NCI-H1930 (cell line): ENCODE measurements around the gene CAMK2N2.

ENCODE experiments used
- DNase-seq, 2 experiments: peaks; one replicate each; lab custom pipeline; 2025; lab: John Stamatoyannopoulos, UW

Gene CAMK2N2

DNA sequence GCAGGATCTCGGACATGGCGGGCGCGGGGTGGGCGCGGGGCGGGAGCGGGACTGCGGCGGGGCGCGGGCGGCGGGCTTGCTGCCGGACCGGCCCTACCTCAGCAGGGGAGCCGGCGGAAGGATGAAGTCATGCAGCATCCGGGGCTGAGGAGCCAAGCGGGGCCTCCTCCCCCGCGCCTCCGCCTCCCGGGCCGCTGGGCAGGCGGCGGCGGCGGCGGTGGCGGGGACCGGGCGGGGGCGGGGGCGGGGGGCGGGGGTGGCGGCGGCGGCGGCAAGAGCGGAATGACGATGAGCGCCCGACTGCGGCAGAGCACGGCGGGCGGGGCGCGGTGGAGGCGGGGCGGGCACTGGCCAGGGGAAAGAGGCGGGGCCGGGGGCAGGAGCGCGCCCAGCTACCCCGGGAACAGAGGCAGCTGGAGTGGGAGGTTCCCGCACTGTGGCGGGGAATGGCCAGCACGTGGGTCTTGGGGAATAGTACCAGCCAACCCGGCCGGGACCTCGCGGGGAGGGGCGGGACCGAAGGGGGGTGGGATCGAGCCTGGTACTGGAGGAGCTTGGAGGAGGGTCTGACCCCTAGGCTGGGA lies at the start of gene CAMK2N2:
TSS of gene CAMK2N2 (minus strand) at position 284 of the 584 bp plus-strand sequence. CDS start at position 16, 268 bp downstream.
- DNase-seq: peak; percentile 82 to 84

DNA sequence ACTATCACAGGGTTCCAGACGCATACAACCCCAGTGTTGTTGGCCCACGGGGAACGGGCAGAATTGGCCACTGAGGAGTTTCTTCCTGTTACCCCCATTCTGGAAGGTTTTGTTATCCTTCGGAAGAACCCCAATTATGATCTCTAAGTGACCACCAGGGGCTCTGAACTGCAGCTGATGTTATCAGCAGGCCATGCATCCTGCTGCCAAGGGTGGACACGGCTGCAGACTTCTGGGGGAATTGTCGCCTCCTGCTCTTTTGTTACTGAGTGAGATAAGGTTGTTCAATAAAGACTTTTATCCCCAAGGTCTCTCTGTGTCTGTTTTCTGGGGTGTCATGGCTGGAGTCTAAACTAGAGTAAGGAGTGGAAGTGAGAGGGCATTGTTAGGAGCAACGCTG lies 47.4 kb upstream of the CAMK2N2 start:
- no peak for DNase-seq

DNA sequence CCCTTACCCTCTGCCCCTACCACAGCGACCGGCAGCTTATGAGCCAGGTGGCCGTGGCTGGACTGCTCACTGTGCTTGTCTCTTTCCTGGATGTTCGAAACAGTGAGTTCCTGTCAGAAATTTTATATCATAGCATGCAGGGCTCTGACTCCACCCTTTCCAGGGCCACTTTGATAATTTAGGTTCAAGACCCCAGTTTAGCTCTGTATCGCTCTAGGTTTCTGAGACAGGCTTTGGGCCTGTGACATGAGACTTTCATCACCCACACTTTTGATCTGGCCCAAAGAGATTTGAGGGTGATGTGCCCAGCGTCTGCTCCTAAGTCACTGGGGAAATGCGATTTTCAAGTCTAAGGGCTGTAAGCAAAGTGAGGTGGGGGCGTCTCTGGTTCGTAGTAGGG lies 46.6 kb upstream of the CAMK2N2 start:
- no peak for DNase-seq

DNA sequence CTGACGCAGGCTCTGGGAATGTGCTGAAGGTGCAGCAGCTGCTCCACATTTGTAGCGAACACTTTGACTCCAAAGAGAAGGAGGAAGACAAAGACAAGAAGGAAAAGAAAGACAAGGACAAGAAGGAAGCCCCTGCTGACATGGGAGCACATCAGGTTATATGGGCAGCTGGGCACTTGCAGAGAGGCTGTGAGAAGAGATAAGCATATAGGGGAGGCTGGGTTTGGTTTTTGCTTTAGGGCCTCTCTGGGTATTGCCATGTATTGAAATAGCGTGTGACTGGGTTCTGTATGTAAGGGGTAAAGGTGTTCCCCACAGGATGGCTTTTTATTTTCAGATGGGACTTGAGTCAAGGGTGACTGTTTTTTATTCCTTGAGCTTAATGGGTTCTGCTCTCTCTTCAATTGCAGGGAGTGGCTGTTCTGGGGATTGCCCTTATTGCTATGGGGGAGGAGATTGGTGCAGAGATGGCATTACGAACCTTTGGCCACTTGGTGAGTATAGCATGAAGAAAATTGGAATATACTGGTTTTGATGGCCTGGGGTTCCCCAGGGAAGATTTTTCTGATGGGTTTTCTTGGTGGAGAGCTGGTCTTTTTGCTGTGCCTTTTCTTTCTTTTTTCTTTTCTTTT lies 45.1 kb upstream of the CAMK2N2 start:
- no peak for DNase-seq

DNA sequence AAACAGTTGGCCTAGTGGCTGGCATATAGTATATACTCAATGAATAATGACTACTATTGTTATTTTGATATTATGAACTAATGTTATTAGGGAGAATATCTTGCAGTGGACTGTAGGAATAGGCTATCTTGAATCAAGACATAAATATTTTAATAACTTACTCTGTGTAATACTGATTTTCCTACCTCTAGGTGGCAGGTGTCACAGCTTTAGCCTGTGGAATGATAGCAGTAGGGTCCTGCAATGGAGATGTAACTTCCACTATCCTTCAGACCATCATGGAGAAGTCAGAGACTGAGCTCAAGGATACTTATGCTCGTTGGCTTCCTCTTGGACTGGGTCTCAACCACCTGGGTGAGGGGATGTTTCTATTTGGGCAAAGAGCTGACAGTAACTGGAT lies 44.2 kb upstream of the CAMK2N2 start:
- no peak for DNase-seq

DNA sequence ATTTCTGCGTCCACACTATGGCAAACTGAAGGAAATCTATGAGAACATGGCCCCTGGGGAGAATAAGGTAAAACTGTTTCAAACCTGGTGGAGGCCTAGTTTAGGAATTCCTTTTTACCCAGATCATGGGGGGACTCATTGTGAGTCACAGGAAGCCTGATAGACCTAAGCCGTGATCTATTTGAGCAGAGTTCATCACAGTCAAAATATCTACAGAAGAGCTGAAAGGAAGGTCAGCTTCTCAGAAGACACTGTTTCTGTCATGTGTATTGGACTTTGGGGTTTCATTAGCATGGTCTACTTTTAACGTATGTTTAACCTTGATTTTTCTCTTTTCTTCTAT lies 39.0 kb upstream of the CAMK2N2 start:
- DNase-seq: no peak

DNA sequence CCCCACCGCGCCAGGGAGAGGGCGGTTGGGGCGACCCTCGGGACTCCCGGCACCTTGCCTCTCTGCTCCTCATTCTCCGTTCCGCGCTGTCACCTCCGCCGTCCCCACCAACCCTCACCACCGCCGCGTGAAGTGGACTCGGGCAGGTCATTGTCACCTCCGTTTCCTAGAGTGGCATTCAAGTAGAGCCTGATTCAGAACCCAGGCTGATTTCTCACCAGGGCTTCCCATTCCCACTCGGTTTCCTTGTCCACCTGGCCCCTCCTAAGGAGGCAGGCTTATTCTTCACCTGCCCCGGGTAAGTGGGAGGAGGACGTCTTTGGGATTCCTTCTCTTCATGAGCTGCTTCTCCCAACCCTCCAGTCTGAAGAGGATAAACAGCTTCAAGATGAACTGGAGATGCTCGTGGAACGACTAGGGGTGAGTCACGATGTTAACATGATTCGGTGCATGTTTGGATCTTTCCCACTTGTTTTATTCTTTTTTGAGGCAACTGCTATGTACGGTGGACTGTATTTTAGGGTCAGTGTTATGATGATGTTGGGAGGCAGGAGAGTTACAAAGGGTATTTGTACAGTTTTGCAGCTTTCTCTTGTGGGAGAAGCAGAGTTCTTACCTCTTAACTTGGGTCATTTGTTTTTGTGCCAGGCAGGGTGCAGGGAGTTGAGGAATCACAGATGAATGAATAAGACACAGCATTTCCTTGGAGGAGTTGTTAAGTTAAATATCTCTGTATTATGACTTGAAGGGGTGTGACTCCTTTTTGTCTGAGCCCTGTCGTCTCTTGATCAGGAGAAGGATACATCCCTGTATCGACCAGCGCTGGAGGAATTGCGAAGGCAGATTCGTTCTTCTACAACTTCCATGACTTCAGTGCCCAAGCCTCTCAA lies 38.4 kb upstream of the CAMK2N2 start:
- no peak for DNase-seq

DNA sequence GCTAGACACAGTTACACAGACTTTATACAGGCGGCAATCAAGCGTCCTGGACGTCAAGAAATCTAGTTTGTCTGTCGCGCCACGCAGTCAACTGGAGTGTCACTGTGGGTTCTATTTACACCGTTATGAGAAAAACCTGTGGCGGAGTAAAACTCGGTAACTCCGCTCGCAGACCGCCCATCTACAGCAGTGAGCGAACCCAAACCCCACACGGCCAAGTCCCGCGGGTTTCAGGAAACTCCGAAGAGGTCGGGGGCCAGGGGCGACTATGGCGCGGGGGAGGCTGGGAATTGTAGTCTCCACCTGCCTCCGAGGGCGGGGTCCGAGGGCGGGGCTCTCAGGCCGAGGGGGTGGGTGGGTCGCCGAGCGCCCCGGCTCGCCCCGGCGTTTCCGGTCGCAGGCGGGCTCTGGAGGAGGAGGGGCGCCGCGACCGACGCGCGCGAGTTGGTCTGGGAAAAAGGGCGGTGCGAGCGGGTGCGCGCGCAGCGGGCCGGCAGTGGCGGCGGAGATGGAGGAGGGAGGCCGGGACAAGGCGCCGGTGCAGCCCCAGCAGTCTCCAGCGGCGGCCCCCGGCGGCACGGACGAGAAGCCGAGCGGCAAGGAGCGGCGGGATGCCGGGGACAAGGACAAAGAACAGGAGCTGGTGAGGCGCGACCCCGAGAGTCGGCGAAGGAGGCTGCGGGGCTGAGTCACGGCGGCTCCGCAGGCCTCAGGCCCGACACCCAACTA lies 37.6 kb upstream of the CAMK2N2 start, which contains the start of gene PSMD2:
TSS of gene PSMD2 (plus strand) at position 483 of the 729 bp plus-strand sequence. CDS start at position 509, 26 bp downstream.
- DNase-seq: peak; percentile 95 to 96

DNA sequence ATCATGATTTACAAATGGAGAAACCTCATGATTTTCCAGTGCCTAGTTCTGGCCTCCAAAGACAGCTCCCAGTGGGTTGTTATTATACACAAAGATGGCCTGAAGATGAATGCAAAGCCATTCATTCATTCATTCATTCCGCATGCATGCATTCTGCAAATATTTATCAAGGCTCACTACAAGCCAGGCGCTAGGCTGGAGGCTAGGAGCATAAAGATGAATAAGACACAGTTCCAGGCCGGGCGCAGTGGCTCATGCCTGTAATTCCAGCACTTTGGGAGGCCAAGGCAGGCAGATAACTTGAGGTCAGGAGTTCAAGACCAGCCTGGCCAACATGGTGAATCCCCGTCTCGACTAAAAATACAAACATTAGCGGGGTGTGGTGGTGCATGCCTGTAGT lies 35.3 kb upstream of the CAMK2N2 start:
- no peak for DNase-seq

DNA sequence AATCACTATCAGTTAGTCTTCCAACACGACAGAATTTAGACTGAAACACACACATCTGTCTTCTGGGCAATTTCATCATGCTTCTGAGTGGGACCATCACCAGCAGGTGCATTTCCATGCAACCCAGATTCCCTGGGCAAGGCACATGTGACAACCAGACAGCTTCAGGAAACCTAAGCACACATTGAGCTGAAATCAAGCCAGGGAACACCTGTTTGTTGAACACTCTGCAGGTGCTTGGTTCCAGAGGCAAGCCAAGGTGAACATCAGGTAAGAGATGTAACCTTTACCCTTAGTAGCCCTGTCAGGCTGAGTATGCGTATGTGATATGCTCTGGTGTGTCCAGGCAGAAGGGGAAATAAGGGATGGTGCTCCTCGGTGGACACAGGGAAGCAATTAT lies 34.4 kb upstream of the CAMK2N2 start:
- DNase-seq: no peak

DNA sequence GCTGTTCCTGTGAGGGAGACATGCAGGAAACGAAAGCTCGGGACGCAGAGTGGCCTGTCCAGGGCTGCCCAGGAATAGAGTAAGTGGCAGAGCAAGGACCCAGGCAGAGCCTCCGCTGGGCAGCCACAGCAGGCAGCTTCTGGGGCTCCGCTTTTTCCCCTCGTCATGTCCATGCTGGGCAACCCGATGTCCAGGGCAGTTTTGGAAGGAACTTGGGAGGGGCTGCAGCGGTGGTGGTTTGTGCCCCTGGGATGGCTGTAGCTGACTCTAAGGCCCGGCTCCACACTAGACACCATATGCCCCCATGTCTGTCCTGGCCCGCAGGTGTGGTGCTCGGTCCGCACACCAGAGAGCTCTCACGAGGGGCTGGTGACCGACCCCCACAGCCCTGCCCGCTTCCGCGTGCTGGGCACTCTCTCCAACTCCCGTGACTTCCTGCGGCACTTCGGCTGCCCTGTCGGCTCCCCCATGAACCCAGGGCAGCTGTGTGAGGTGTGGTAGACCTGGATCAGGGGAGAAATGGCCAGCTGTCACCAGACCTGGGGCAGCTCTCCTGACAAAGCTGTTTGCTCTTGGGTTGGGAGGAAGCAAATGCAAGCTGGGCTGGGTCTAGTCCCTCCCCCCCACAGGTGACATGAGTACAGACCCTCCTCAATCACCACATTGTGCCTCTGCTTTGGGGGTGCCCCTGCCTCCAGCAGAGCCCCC lies 30.5 kb upstream of the CAMK2N2 start:
- no peak for DNase-seq

DNA sequence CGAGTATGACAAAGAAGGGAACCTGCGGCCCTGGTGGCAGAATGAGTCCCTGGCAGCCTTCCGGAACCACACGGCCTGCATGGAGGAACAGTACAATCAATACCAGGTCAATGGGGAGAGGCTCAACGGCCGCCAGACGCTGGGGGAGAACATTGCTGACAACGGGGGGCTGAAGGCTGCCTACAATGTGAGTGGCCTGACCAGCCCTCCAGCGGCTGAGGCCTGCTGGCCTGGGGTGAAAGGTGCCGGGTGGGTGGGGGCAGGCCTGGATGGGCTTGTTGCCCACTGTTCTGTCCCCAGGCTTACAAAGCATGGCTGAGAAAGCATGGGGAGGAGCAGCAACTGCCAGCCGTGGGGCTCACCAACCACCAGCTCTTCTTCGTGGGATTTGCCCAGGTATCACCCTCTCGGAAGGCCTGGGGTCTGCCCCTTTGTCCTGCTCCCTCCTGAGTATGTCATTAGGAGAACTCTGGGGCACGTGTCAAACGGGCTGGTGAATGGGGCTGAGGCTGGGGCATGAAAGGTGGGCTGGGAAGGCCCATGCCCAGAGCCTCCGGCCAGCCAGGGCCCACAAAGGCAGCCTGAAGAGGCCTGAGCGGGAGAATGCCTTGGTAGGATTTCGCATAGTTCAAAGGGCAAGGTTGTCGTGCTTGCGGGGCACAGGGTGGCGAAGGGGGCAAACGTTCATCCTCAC lies 29.8 kb upstream of the CAMK2N2 start:
- DNase-seq: no peak

DNA sequence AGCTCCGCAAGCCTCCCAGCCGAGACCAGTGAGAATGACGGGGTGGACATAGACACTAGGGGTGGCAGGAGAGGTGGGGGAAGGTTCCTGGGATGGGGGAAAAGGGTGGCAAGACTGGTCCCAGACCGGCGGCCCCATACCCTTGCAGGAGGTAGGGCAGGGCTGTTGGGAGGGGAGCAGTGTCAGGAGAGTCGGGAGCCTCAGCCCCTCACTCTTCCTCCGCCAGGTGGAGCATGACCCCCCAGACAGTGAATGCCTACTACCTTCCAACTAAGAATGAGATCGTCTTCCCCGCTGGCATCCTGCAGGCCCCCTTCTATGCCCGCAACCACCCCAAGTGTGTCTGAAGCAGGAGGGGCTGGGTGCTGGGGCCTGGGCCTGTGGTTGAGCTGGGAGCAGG lies 29.0 kb upstream of the CAMK2N2 start:
- DNase-seq: no peak

DNA sequence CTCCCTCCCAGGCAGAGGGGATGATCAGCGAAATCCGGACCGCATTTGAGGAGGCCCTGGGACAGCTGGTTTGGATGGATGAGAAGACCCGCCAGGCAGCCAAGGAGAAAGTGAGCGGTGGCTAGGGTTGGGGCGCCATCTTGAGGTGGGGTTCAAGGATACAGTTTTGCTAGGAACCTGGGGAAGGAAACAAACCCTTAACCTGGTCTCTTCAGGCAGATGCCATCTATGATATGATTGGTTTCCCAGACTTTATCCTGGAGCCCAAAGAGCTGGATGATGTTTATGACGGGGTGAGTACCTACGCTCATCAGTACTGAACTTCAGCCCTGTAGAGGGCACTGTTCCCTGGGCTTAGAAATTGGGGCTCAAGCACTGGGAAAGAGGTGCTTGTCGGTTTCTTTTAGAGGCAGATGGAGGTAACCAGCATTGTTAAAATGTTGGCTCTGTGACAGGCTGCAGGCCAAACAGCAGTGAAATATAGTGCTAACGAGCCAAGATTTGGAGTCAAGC lies 28.1 kb upstream of the CAMK2N2 start:
- DNase-seq: peak; percentile 38 to 39

DNA sequence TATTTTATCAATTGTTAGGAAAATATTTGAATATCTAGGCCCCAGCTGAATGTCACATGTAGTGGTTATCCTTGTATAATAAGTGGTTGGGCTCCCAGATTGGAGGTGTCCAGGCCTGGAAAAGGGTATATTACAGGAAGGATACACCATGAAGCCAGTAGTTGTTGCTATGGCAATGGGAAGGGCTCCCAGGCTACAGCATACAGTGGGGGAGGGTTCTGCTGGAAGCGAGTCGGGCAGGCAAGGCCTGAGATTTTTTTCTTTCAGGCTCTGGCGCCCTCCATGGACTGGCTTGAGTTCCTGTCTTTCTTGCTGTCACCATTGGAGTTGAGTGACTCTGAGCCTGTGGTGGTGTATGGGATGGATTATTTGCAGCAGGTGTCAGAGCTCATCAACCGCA lies 23.3 kb upstream of the CAMK2N2 start:
- DNase-seq: peak; percentile 49 to 74

DNA sequence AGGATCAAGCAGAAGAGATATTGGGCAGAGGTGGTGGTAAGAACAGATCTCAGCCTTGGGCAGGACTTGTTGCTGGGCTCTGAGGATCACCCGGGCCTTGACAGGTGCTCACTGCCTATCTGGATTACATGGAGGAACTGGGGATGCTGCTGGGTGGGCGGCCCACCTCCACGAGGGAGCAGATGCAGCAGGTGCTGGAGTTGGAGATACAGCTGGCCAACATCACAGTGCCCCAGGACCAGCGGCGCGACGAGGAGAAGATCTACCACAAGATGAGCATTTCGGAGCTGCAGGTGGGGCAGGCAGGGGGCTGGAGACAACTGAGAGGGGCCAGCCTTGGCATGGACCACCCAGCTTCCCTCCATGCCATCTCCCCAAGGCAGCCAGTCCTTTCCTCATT lies 22.3 kb upstream of the CAMK2N2 start:
- no peak for DNase-seq

DNA sequence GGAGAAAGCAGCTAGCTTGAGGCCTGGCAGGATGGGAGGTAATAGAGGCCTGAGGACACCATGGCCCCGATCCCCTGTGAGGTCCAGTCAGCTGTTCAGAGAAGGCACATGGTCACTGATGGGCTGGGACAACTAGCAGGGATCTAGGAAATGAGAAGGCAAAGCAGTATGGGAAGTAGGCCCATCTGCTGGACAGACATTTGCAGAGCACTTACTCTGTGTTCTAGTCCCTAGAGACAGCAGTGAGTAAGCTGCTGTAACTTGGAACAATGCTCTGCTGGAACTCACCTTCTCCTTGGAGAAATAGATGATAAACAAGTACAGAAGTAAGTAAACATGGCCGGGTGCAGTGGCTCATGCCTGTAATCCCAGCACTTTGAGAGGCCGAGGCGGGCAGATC lies 21.6 kb upstream of the CAMK2N2 start:
- no peak for DNase-seq

DNA sequence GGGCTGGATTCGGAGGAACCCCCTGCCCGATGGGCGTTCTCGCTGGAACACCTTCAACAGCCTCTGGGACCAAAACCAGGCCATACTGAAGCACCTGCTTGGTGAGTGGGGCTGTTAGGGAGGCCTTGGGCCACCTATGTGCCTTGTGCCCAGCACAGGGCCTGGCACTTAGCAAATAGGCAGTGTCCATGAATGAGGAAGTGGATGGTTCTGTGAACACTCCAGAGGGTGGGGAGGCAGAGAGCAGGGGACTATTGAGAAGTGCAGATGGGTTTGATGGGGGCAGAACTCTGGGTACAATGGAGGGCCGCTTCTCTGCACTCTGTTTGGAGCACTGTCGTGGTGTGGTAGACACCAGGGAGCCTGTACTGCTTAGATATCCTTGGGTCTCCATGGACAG lies 16.0 kb upstream of the CAMK2N2 start:
- no peak for DNase-seq

DNA sequence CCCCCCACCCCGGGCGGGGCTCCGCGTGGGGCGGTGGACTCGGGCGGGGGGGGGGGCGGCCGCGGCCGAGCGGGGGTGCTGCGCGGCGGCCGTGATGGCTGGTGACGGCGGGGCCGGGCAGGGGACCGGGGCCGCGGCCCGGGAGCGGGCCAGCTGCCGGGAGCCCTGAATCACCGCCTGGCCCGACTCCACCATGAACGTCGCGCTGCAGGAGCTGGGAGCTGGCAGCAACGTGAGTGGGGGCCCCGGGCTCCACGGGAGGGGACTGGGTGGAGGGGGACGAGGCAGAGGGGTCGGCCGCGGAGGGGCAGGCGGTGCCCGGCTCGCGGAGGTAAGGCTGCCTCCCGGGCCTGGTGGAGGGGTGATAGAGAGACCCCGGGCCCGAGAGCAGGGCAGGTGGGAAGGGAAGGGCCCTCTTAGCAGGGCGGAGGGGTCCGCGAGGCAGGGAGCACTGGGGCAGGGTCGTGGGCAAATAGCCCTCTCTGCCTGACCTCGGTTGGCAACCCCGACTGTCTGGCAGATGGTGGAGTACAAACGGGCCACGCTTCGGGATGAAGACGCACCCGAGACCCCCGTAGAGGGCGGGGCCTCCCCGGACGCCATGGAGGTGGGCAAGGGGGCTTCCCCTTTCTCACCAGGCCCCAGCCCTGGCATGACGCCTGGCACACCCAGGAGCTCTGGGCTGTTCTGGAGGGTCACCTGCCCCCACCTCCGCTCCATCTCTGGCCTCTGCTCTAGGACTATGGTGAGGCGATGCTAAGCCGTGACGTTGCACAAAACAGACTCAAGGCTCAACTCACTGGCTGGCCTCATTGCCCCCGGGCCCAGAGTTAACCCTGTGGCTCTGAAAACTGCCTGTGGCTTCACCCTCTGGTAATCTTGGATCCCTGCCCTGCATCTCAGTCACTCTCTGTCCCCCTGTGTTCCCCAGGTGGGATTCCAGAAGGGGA lies 14.9 kb upstream of the CAMK2N2 start, which contains the start of gene ECE2:
TSS of gene ECE2 (plus strand) at position 62 of the 950 bp plus-strand sequence. CDS start at position 194, 132 bp downstream.
- DNase-seq: no peak

DNA sequence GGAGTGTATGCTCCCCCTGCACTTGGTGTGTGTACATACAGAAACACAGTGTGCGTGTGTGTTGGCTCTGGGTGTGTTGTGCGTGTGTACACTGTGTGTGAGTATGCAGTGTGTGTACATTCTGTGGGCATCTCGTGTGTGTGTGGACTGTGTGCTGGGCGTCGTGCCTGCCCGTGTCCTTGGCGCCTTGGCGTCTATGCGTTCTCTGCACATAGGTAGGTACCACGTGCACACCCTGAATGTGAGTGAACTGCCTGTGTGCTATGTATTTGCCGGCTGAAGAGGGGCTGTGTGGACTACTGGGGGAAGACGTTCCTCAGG lies 14.0 kb upstream of the CAMK2N2 start:
- DNase-seq: no peak
